Measurements from ENCODE around the gene LEAP2.
A peak's percentile ranks its signal among the peaks of the same experiment; 100 is the strongest.

Gene LEAP2

DNA sequence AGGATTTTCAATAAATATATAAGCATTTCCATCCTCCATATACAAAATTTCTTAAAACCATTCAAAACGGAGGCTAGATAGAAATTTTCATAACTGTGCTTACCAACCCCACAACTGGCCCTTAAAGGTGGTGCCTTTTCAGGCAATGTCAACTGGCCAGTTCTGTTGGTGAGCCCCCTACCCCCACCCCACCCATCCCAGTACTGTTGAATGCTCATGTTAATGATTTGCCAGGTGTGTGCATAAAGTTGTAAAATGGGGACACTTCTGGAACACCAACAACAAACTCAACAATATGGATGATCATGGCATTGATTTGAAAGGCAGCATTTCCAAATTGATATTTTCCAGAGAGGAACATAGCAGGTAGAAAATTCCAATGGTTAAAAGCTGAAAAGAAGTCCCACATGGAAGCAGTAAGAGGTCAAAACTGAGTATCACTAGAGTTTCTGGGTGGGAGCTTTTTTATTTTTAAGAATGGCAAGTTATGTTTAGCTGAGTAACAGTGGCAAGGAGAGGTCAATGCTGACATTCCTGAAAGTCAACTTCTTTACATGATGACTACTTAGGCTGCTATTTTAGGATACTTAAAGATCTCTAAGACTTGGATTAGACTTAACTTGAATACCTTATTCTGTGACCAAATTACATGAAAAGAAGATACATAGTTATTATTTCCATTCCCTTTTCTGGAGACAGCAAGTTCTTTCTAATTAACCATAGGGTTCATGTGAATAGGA lies 2.7 kb downstream of the LEAP2 start:
- H3K36me3 ChIP-seq (ENCODE audit: control insufficient read depth in 2 of 2, insufficient read depth in 2 of 2, low read length in 2 of 2): peaks cover 35 to 39% of the 10 kb centered on the region in 2 donors
- no peak overlapping the region for H3K27ac ChIP-seq (ENCODE audit: low read depth in 2 of 2, low read length in 2 of 2)
- peaks cover 0 to 29% of the 10 kb centered on the region in 2 donors for H3K4me1 ChIP-seq (ENCODE audit: control insufficient read depth in 2 of 2, insufficient read depth in 2 of 2, low read length in 2 of 2)
- H3K27me3 ChIP-seq (ENCODE audit: control insufficient read depth in 2 of 2, insufficient read depth in 2 of 2, low read length in 2 of 2): no peaks in the 10 kb centered on the region
- H3K9ac ChIP-seq (ENCODE audit: low read depth in 1 of 2, low read length in 2 of 2): no peak overlapping the region
- H3K4me3 ChIP-seq (ENCODE audit: low read length in 2 of 2): no peak overlapping the region
- H3K9me3 ChIP-seq (ENCODE audit: control insufficient read depth in 2 of 2, low read length in 2 of 2): no peaks in the 10 kb centered on the region

GRCh38 chr5:132877466-132877865 lies 4.0 kb downstream of the LEAP2 start:
- H3K4me3 ChIP-seq (ENCODE audit: low read length in 2 of 2): no peak overlapping the region
- H3K36me3 ChIP-seq (ENCODE audit: control insufficient read depth in 2 of 2, insufficient read depth in 2 of 2, low read length in 2 of 2): peaks cover 34 to 37% of the 10 kb centered on the region in 2 donors
- H3K27ac ChIP-seq (ENCODE audit: low read depth in 2 of 2, low read length in 2 of 2): peak overlapping the region; percentile 1 to 76
- no peaks in the 10 kb centered on the region for H3K9me3 ChIP-seq (ENCODE audit: control insufficient read depth in 2 of 2, low read length in 2 of 2)
- H3K9ac ChIP-seq (ENCODE audit: low read depth in 1 of 2, low read length in 2 of 2): peak overlapping the region in 1 of 2 donors; percentile 14
- peaks cover 0 to 26% of the 10 kb centered on the region in 2 donors for H3K4me1 ChIP-seq (ENCODE audit: control insufficient read depth in 2 of 2, insufficient read depth in 2 of 2, low read length in 2 of 2)
- no peaks in the 10 kb centered on the region for H3K27me3 ChIP-seq (ENCODE audit: control insufficient read depth in 2 of 2, insufficient read depth in 2 of 2, low read length in 2 of 2)

DNA sequence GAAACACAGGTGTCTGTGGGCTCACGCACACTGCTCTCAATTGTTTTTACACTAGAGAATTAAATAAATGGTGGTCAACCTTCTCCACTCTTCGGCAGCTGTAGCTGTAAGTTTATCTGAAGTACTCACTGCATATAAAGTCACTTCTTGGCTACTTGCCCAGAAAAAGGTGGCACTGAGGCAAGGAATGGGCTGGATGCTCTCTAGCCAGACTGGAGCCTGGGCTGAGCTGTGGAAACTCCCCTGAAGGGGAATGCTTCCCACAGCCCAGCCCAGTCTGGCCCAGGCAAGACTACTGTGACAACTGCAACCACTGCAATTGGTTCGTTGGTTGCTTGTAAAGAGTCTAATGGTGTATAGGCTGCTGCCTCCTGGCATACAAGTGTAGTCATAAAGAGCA lies 4.5 kb downstream of the LEAP2 start:
- Histone ChIP-seq H3K4me1 (ENCODE audit: control insufficient read depth in 2 of 2, insufficient read depth in 2 of 2, low read length in 2 of 2) (peaks cover 0 to 21% of the 10 kb centered on the region in 2 donors), H3K36me3 (ENCODE audit: control insufficient read depth in 2 of 2, insufficient read depth in 2 of 2, low read length in 2 of 2) (peaks cover 29 to 35% of the 10 kb centered on the region in 2 donors), H3K9me3 (ENCODE audit: control insufficient read depth in 2 of 2, low read length in 2 of 2) (no peaks in the 10 kb centered on the region), H3K4me3 (ENCODE audit: low read length in 2 of 2) (no peak overlapping the region), H3K9ac (ENCODE audit: low read depth in 1 of 2, low read length in 2 of 2) (peak overlapping the region in 1 of 2 donors; percentile 14), H3K27me3 (ENCODE audit: control insufficient read depth in 2 of 2, insufficient read depth in 2 of 2, low read length in 2 of 2) (no peaks in the 10 kb centered on the region), H3K27ac (ENCODE audit: low read depth in 2 of 2, low read length in 2 of 2) (peak overlapping the region; percentile 5 to 76)

- peaks cover 1 to 2% of the 10 kb centered on the region in 2 donors for H3K4me1 ChIP-seq (ENCODE audit: control insufficient read depth in 2 of 2, insufficient read depth in 2 of 2, low read length in 2 of 2)
- no peak overlapping the region for H3K4me3 ChIP-seq (ENCODE audit: low read length in 2 of 2)
- H3K9me3 ChIP-seq (ENCODE audit: control insufficient read depth in 2 of 2, low read length in 2 of 2): no peaks in the 10 kb centered on the region
- H3K36me3 ChIP-seq (ENCODE audit: control insufficient read depth in 2 of 2, insufficient read depth in 2 of 2, low read length in 2 of 2): peaks cover 50 to 59% of the 10 kb centered on the region in 2 donors
- no peaks in the 10 kb centered on the region for H3K27me3 ChIP-seq (ENCODE audit: control insufficient read depth in 2 of 2, insufficient read depth in 2 of 2, low read length in 2 of 2)
- H3K27ac ChIP-seq (ENCODE audit: low read depth in 2 of 2, low read length in 2 of 2): no peak overlapping the region
- H3K9ac ChIP-seq (ENCODE audit: low read depth in 1 of 2, low read length in 2 of 2): no peak overlapping the region
Measured at GRCh38 chr5:132883261-132883834, 9.9 kb downstream of the LEAP2 start.

DNA sequence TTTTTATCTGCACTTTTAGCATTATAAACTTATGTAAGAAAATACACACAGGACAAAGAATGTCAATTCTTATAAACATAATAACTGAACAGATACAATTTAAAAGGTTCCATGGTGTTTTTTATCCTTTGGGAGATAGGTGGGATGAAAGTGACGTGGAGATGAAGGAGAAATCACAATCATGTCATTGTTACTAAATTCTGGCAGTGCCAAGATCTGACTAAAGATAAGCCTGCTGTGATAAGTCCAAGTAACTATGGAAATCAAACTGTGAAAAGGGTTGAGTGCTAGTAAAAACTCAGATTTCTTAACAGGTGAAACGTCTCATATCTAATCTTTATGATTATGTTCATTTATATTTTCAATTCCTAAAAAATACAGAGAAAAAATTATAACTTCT lies 11.1 kb downstream of the LEAP2 start:
- no peaks in the 10 kb centered on the region for H3K9me3 ChIP-seq (ENCODE audit: control insufficient read depth in 2 of 2, low read length in 2 of 2)
- no peak overlapping the region for H3K27ac ChIP-seq (ENCODE audit: low read depth in 2 of 2, low read length in 2 of 2)
- H3K4me1 ChIP-seq (ENCODE audit: control insufficient read depth in 2 of 2, insufficient read depth in 2 of 2, low read length in 2 of 2): peaks cover 0 to 2% of the 10 kb centered on the region in 2 donors
- H3K9ac ChIP-seq (ENCODE audit: low read depth in 1 of 2, low read length in 2 of 2): no peak overlapping the region
- H3K4me3 ChIP-seq (ENCODE audit: low read length in 2 of 2): no peak overlapping the region
- H3K27me3 ChIP-seq (ENCODE audit: control insufficient read depth in 2 of 2, insufficient read depth in 2 of 2, low read length in 2 of 2): no peaks in the 10 kb centered on the region
- H3K36me3 ChIP-seq (ENCODE audit: control insufficient read depth in 2 of 2, insufficient read depth in 2 of 2, low read length in 2 of 2): peaks cover 56 to 62% of the 10 kb centered on the region in 2 donors

DNA sequence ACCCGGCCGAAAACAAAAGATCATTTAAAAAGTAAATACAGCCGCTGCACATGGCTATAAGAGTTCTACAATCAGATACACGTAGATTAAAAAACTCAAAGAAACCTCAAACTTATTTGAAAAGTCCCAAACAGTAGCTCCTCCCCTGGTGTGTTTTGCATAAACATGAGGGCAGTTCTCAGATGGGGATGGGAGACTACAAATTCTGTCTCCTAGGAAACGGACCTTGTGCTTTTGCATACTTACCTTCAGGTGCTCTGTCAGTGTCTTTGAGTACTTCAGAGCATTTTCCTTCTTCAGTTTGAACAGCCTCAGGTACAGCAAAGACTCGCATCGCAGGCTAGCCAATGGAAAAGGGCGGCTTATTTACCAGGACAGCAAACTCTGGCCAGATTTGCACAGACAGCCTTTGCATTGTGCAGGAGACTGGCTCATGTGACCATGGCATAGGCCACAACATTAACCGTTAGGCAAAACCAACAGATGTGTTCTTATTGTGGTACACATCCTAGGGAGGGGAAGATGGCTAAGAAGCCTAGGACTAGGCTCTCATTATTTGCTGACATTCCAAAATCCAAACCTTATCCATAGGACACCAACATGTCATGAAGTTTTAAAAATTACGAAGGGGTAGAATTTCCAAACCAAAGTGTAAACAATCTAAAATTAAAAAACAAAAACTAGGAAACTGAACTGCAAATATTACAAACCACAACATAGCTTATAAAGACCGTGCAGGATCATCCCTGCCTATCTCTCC lies 12.8 kb downstream of the LEAP2 start:
- no peak overlapping the region for H3K27ac ChIP-seq (ENCODE audit: low read depth in 2 of 2, low read length in 2 of 2)
- no peak overlapping the region for H3K4me3 ChIP-seq (ENCODE audit: low read length in 2 of 2)
- H3K9me3 ChIP-seq (ENCODE audit: control insufficient read depth in 2 of 2, low read length in 2 of 2): no peaks in the 10 kb centered on the region
- peaks cover 49 to 50% of the 10 kb centered on the region in 2 donors for H3K36me3 ChIP-seq (ENCODE audit: control insufficient read depth in 2 of 2, insufficient read depth in 2 of 2, low read length in 2 of 2)
- H3K4me1 ChIP-seq (ENCODE audit: control insufficient read depth in 2 of 2, insufficient read depth in 2 of 2, low read length in 2 of 2): peaks cover 0 to 2% of the 10 kb centered on the region in 2 donors
- no peak overlapping the region for H3K9ac ChIP-seq (ENCODE audit: low read depth in 1 of 2, low read length in 2 of 2)
- no peaks in the 10 kb centered on the region for H3K27me3 ChIP-seq (ENCODE audit: control insufficient read depth in 2 of 2, insufficient read depth in 2 of 2, low read length in 2 of 2)

DNA sequence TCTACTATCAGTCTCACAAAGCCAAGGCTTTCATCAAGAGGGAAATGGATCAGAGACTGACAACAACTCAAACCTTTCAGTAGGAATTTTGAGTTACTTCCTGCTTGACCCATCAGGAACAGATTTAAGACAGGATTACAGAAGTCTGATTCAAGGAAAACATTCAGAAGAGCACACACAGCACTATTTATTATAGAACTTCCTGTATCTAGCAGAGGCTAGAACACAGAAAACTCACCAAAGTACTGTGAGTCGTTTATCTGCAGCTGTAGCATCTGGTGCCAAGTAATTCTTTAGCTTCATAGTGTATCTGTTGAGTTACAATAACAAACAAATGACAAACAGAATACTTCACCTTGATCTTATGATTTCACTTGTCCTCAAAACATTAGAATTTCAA lies 13.8 kb downstream of the LEAP2 start:
- no peak overlapping the region for H3K27ac ChIP-seq (ENCODE audit: low read depth in 2 of 2, low read length in 2 of 2)
- no peak overlapping the region for H3K4me3 ChIP-seq (ENCODE audit: low read length in 2 of 2)
- peaks cover 0 to 2% of the 10 kb centered on the region in 2 donors for H3K4me1 ChIP-seq (ENCODE audit: control insufficient read depth in 2 of 2, insufficient read depth in 2 of 2, low read length in 2 of 2)
- no peak overlapping the region for H3K9ac ChIP-seq (ENCODE audit: low read depth in 1 of 2, low read length in 2 of 2)
- H3K36me3 ChIP-seq (ENCODE audit: control insufficient read depth in 2 of 2, insufficient read depth in 2 of 2, low read length in 2 of 2): peaks cover 52 to 56% of the 10 kb centered on the region in 2 donors
- H3K9me3 ChIP-seq (ENCODE audit: control insufficient read depth in 2 of 2, low read length in 2 of 2): no peaks in the 10 kb centered on the region
- no peaks in the 10 kb centered on the region for H3K27me3 ChIP-seq (ENCODE audit: control insufficient read depth in 2 of 2, insufficient read depth in 2 of 2, low read length in 2 of 2)

- H3K27ac ChIP-seq (ENCODE audit: low read depth in 2 of 2, low read length in 2 of 2): no peak overlapping the region
- no peaks in the 10 kb centered on the region for H3K27me3 ChIP-seq (ENCODE audit: control insufficient read depth in 2 of 2, insufficient read depth in 2 of 2, low read length in 2 of 2)
- no peak overlapping the region for H3K4me3 ChIP-seq (ENCODE audit: low read length in 2 of 2)
- no peak overlapping the region for H3K9ac ChIP-seq (ENCODE audit: low read depth in 1 of 2, low read length in 2 of 2)
- peaks cover 63 to 64% of the 10 kb centered on the region in 2 donors for H3K36me3 ChIP-seq (ENCODE audit: control insufficient read depth in 2 of 2, insufficient read depth in 2 of 2, low read length in 2 of 2)
- no peaks in the 10 kb centered on the region for H3K9me3 ChIP-seq (ENCODE audit: control insufficient read depth in 2 of 2, low read length in 2 of 2)
- peaks cover 0 to 2% of the 10 kb centered on the region in 2 donors for H3K4me1 ChIP-seq (ENCODE audit: control insufficient read depth in 2 of 2, insufficient read depth in 2 of 2, low read length in 2 of 2)
Measured at GRCh38 chr5:132889501-132889900, 16.0 kb downstream of the LEAP2 start.

GRCh38 chr5:132890817-132891216 lies 17.3 kb downstream of the LEAP2 start:
- no peaks in the 10 kb centered on the region for H3K9me3 ChIP-seq (ENCODE audit: control insufficient read depth in 2 of 2, low read length in 2 of 2)

More at GRCh38 chr5:132890817-132891216, 17.3 kb downstream of the LEAP2 start:
- Histone ChIP-seq H3K9ac (ENCODE audit: low read depth in 1 of 2, low read length in 2 of 2) (no peak overlapping the region), H3K4me1 (ENCODE audit: control insufficient read depth in 2 of 2, insufficient read depth in 2 of 2, low read length in 2 of 2) (peaks cover 0 to 2% of the 10 kb centered on the region in 2 donors), H3K36me3 (ENCODE audit: control insufficient read depth in 2 of 2, insufficient read depth in 2 of 2, low read length in 2 of 2) (peaks cover 67 to 68% of the 10 kb centered on the region in 2 donors), H3K4me3 (ENCODE audit: low read length in 2 of 2) (no peak overlapping the region), H3K27ac (ENCODE audit: low read depth in 2 of 2, low read length in 2 of 2) (no peak overlapping the region), H3K27me3 (ENCODE audit: control insufficient read depth in 2 of 2, insufficient read depth in 2 of 2, low read length in 2 of 2) (no peaks in the 10 kb centered on the region)
